HEK293T (cell line): Measurements from ENCODE around the gene YPEL2.

Experiments
- CTCF ChIA-PET: fragments of 350-600 bp; formaldehyde crosslinking; extraction: SDS; loops from one replicate; lab custom pipeline; 2021; ENCODE audit warnings: antibody characterized with exemption, inconsistent platforms; lab: Yijun Ruan, JAX
- POLR2A ChIA-PET: fragments of 350-600 bp; formaldehyde crosslinking; extraction: SDS; loops from one replicate; lab custom pipeline; 2020; ENCODE audit warnings: antibody characterized with exemption, inconsistent platforms; lab: Yijun Ruan, JAX
- DNase-seq: peaks from one replicate; pipeline ENCODE4 v3.0.0; 2012; ENCODE audit warnings: mixed read lengths; ENCODE audit errors: extremely low spot score
- ARNT ChIP-seq: fragments of 450-650 bp; IDR thresholded peaks from 2 replicates; pipeline ENCODE4 v1.6.1; 2017; ENCODE audit warnings: mild to moderate bottlenecking
- BHLHE40 ChIP-seq: fragments of 450-650 bp; IDR thresholded peaks from 2 replicates; pipeline ENCODE4 v1.6.1; 2016; ENCODE audit warnings: mild to moderate bottlenecking, moderate library complexity, borderline replicate concordance
- CTBP1 ChIP-seq: fragments of 450-650 bp; IDR thresholded peaks from 2 replicates; pipeline ENCODE4 v1.6.1; 2016; ENCODE audit warnings: borderline replicate concordance
- ELF4 ChIP-seq: fragments of 450-650 bp; IDR thresholded peaks from 2 replicates; pipeline ENCODE4 v1.6.1; 2017; ENCODE audit warnings: antibody characterized with exemption
- FOXA1 ChIP-seq: fragments of 450-650 bp; IDR thresholded peaks from 2 replicates; pipeline ENCODE4 v1.6.1; 2016; ENCODE audit warnings: mild to moderate bottlenecking
- FOXK2 ChIP-seq: fragments of 450-650 bp; IDR thresholded peaks from 2 replicates; pipeline ENCODE4 v1.6.1; 2016; ENCODE audit warnings: mild to moderate bottlenecking
- FOXM1 ChIP-seq: fragments of 450-650 bp; IDR thresholded peaks from 2 replicates; pipeline ENCODE4 v1.6.1; 2017; ENCODE audit warnings: mild to moderate bottlenecking, borderline replicate concordance
- HDGF ChIP-seq: fragments of 450-650 bp; IDR thresholded peaks from 2 replicates; pipeline ENCODE4 v1.6.1; 2017; ENCODE audit warnings: antibody characterized with exemption, borderline replicate concordance
- L3MBTL2 ChIP-seq: fragments of 450-650 bp; conservative IDR thresholded peaks from 2 replicates; pipeline ENCODE4 v1.6.1; 2016; ENCODE audit warnings: mild to moderate bottlenecking
- LEF1 ChIP-seq: fragments of 450-650 bp; IDR thresholded peaks from 2 replicates; pipeline ENCODE4 v1.6.1; 2017; ENCODE audit warnings: mild to moderate bottlenecking, borderline replicate concordance
- NFRKB ChIP-seq: fragments of 450-650 bp; IDR thresholded peaks from 2 replicates; pipeline ENCODE4 v1.6.1; 2016; ENCODE audit warnings: mild to moderate bottlenecking, moderate library complexity
- PKNOX1 ChIP-seq: fragments of 450-650 bp; IDR thresholded peaks from 2 replicates; pipeline ENCODE4 v1.6.1; 2016
- SP1 ChIP-seq: fragments of 450-650 bp; IDR thresholded peaks from 2 replicates; pipeline ENCODE4 v1.6.1; 2017
- SUZ12 ChIP-seq: fragments of 450-650 bp; IDR thresholded peaks from 2 replicates; pipeline ENCODE4 v1.6.1; 2016; ENCODE audit warnings: mild to moderate bottlenecking
- TARDBP ChIP-seq: fragments of 450-650 bp; IDR thresholded peaks from 2 replicates; pipeline ENCODE4 v1.6.1; 2016
- ZNF384 ChIP-seq: fragments of 450-650 bp; IDR thresholded peaks from 2 replicates; pipeline ENCODE4 v1.6.1; 2016

YPEL2 gene

DNA sequence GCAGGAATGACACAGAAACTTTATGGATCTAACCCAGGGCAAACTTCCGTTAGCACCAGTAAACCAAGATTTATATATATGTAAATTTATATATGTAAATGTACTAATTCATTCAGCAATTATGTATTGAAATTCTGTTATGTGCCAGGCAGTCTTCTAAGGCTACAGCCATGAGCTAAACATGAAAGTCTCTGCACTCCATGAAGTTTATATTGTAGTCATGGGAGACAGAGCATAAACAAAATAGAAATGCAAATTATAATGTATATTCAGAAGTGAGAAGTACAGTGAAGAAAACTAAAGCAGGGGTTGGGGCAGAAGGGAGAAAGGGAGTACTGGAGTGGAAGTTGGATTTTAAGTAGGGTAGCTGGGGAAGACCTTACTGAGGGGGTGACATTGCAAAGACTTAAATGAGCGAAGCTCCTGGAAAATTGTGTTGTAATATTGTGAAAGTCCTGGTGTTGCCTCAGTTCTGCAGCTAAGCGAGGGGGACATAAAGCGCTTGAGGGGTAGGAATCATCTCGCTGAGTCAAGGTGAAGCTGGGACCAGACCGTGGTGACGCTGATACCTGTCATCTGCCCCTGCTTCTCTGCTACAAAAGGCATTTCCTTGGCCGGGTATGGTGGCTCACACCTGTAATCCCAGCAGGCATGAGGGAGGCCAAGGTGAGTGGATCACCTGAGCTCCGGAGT is 64.8 kb downstream of the YPEL2 start:
- no peak for DNase-seq
- TF ChIP-seq FOXA1 (no peak), TARDBP (no peak), CTBP1 (no peak), ELF4 (no peak), FOXM1 (no peak), BHLHE40 (no peak), NFRKB (no peak), HDGF (no peak), FOXK2 (no peak), SP1 (no peak), ARNT (no peak), SUZ12 (no peak), L3MBTL2 (no peak), PKNOX1 (no peak), LEF1 (no peak), ZNF384 (no peak)
- CTCF ChIA-PET, result interaction anchor here (0.6 kb wide), 1 partner anchor 12 kb away, joined by 5 read pairs; no protein-coding TSS in a partner anchor
- POLR2A ChIA-PET, result no interaction called here

DNA sequence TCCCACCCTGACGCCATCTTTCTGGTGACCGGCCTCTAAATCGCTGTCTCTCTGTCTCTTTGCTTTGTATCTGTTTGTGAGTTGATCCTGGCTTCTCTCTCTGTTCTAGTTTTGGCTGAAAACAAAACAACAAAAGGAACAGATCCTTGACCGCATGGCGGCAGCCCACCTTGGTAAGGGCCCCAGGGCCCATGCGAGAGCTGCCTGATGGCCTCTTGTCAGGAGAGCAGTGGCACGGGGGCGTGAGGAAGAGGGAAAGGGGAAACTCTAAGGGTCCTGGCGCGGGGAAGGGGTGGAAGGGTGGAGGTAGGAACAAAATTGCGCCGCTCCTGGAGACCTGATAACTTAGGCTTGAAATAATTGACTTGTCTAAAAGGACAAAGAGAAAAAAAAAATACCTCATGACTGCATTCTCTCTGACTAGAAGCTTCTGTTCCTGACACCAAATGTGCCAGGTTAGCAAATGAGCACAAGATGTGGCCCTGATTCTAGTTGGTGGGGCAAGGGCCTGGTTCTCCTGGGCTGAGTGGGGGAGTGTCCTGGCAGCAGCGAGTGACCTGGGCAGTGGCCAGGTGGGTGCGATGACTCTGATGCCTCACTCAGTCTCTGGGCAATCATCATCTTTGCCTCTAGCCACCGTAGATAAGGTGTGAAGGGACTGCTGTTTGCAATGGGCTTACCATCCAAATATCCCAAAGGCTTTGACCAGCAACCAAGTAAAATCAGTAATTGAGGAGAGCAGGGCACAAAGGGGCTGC is 66.0 kb downstream of the YPEL2 start:
- TF ChIP-seq PKNOX1, result no peak
- TF ChIP-seq SP1, result no peak
- TF ChIP-seq CTBP1, result no peak
- no peak for TF ChIP-seq HDGF
- TF ChIP-seq BHLHE40, result no peak
- no peak for TF ChIP-seq FOXM1
- TF ChIP-seq FOXK2, result no peak
- no peak for TF ChIP-seq FOXA1
- no peak for TF ChIP-seq ZNF384
- no peak for TF ChIP-seq L3MBTL2
- TF ChIP-seq SUZ12, result no peak
- TF ChIP-seq TARDBP, result no peak
- no peak for TF ChIP-seq LEF1
- no peak for TF ChIP-seq NFRKB
- TF ChIP-seq ARNT, result no peak
- no peak for TF ChIP-seq ELF4
- ChIA-PET POLR2A (no interaction called here), CTCF (no interaction called here)
- DNase-seq, result no peak

DNA sequence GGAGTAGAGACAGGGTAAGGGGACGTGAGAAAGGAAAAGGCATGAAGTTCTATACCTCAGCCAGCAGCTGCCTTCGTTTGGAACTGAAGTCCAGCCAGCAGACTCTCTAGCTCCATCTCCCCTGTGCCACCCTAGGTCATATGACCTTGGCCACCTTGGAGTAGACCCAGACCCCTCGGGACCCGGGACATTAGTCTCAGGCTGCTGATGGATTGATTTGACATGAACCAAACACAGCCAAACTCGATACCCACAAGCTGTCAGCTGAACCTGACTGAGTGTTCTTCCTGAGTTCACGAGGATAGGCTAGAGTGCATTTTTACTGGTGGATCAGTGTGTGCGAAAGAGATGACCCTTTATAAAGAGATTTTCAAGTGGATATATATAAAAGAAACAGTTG is 68.5 kb downstream of the YPEL2 start:
- POLR2A ChIA-PET, result no interaction called here
- CTCF ChIA-PET, result interaction anchor here (0.6 kb wide), 1 partner anchor 41 kb away, joined by 3 read pairs; no protein-coding TSS in a partner anchor
- DNase-seq, result no peak
- TF ChIP-seq NFRKB (no peak), FOXK2 (no peak), FOXM1 (no peak), ELF4 (no peak), CTBP1 (no peak), SUZ12 (no peak), FOXA1 (no peak)

- TF ChIP-seq NFRKB (no peak), SUZ12 (no peak), FOXK2 (no peak), SP1 (no peak), BHLHE40 (no peak), L3MBTL2 (no peak), ZNF384 (no peak), HDGF (no peak), PKNOX1 (no peak), FOXM1 (no peak), ELF4 (no peak)
- CTCF ChIA-PET, result no interaction called here
- DNase-seq, result no peak
- POLR2A ChIA-PET, result no interaction called here
Measured at GRCh38 chr17:59400858-59401257, 69.4 kb downstream of the YPEL2 start.

- no peak for TF ChIP-seq ARNT
- no peak for TF ChIP-seq BHLHE40
- no peak for TF ChIP-seq FOXK2
- no peak for TF ChIP-seq L3MBTL2
- no peak for TF ChIP-seq SP1
- TF ChIP-seq ZNF384, result no peak
- no peak for TF ChIP-seq ELF4
- no peak for TF ChIP-seq CTBP1
- no peak for TF ChIP-seq LEF1
- TF ChIP-seq SUZ12, result no peak
- TF ChIP-seq NFRKB, result no peak
- no peak for TF ChIP-seq TARDBP
- TF ChIP-seq FOXA1, result no peak
- DNase-seq, result no peak
- CTCF ChIA-PET, result interaction anchor here (0.6 to 1.3 kb wide), 2 partner anchors 71 to 829 kb away, joined by 3 to 5 read pairs; no protein-coding TSS in a partner anchor
- POLR2A ChIA-PET, result no interaction called here
Measured at GRCh38 chr17:59401274-59401673, 69.8 kb downstream of the YPEL2 start.

DNA sequence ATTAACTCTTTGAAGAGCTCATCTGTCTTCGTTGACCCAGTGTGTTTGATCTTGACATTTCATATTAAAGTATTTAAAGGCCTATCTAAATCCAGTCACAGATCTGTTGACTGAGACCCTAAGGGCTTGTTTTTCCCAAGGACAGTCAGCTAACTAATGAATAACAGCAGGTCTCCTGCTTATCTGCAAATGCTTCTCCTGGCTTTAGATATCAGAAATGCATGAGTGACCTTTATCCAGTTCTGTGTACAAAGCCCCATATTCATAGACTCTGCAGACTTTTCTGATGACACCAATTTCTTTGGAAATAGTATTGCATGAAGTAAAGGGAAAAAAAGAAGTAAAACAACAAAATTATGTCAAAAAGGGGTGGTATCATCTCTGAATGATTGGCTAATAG is 70.3 kb downstream of the YPEL2 start:
- no peak for DNase-seq
- ChIA-PET POLR2A (no interaction called here), CTCF (interaction anchor here (0.6 to 1.3 kb wide), 2 partner anchors 72 to 829 kb away, joined by 3 to 5 read pairs; no protein-coding TSS in a partner anchor)
- TF ChIP-seq ZNF384, result no peak
